WTC11 (cell line): Measurements from ENCODE around the gene ARID1A. TPM values are rescaled to one million over a fixed set of nuclear protein-coding genes. Genes with fewer than 3 reads are reported as not detected.

Experiments used
- ATAC-seq: fragments of 200-7000 bp; cut with Tn5 transposase; 2 replicates; pipeline ENCODE4 v1.10.0; 2021; ENCODE audit warnings: mild to moderate bottlenecking, moderate library complexity
- Bru-seq: library from RNA; stranded (reverse); fragments of 400-500 nt; gene quantifications from one replicate; lab custom pipeline; 2021; lab: Mats Ljungman, UMichigan
- CTCF ChIA-PET: fragments of 300-600 bp; sonication (Branson Sonifier 250); formaldehyde crosslinking; loops from one replicate; lab custom pipeline; 2021; ENCODE audit warnings: antibody characterized with exemption; lab: Charles Lee
- POLR2A ChIA-PET: fragments of 350-600 bp; sonication (Branson Sonifier 250); formaldehyde crosslinking; loops from one replicate; lab custom pipeline; 2021; ENCODE audit warnings: antibody characterized with exemption; lab: Charles Lee
- DNase-seq: peaks from one replicate; pipeline ENCODE4 v3.0.0; 2021; ENCODE audit warnings: low spot score
- H3K27ac Mint-ChIP-seq: 2 replicates; pipeline ENCODE4 v1.8.0; 2021; ENCODE audit warnings: mixed read lengths
- H3K27me3 Mint-ChIP-seq: 2 replicates; pipeline ENCODE4 v1.8.0; 2021; ENCODE audit warnings: low read depth, mild to moderate bottlenecking, moderate library complexity, mixed read lengths
- H3K36me3 Mint-ChIP-seq: 2 replicates; pipeline ENCODE4 v1.8.0; 2021; ENCODE audit warnings: mixed read lengths
- H3K4me1 Mint-ChIP-seq: 2 replicates; pipeline ENCODE4 v1.8.0; 2022; ENCODE audit warnings: mixed read lengths
- H3K4me3 Mint-ChIP-seq: 2 replicates; pipeline ENCODE4 v1.8.0; 2021; ENCODE audit warnings: mild to moderate bottlenecking, moderate library complexity, mixed read lengths
- H3K9me3 Mint-ChIP-seq: 2 replicates; pipeline ENCODE4 v1.8.0; 2021; ENCODE audit warnings: mixed read lengths
- ELF4 ChIP-seq: sonication (generic); formaldehyde crosslinking; IDR thresholded peaks from 2 replicates; pipeline ENCODE4 v1.8.1; 2022; ENCODE audit warnings: low read depth, mild to moderate bottlenecking, moderate library complexity, missing genetic modification reagents
- FOXJ3 ChIP-seq: sonication (generic); formaldehyde crosslinking; IDR thresholded peaks from 2 replicates; pipeline ENCODE4 v1.9.0; 2021; ENCODE audit warnings: missing genetic modification reagents, mild to moderate bottlenecking, borderline replicate concordance
- FOXK1 ChIP-seq: sonication (generic); formaldehyde crosslinking; IDR thresholded peaks from 2 replicates; pipeline ENCODE4 v1.8.0; 2022; ENCODE audit warnings: mild to moderate bottlenecking, moderate library complexity, missing genetic modification reagents
- GABPB1 ChIP-seq: sonication (generic); formaldehyde crosslinking; IDR thresholded peaks from 2 replicates; pipeline ENCODE4 v1.8.1; 2023; ENCODE audit warnings: mild to moderate bottlenecking, missing genetic modification reagents
- GTF2I ChIP-seq: fragments of 250-450 bp; sonication (Bioruptor Pico); conservative IDR thresholded peaks from 2 replicates; pipeline ENCODE4 v1.4.0; 2021; ENCODE audit warnings: mild to moderate bottlenecking
- JAZF1 ChIP-seq: fragments of 250-450 bp; sonication (Bioruptor Pico); IDR thresholded peaks from 2 replicates; pipeline ENCODE4 v1.9.0; 2021; ENCODE audit warnings: moderate library complexity, mild to moderate bottlenecking, inconsistent platforms
- KAT7 ChIP-seq: sonication (generic); formaldehyde crosslinking; IDR thresholded peaks from 2 replicates; pipeline ENCODE4 v1.8.1; 2023; ENCODE audit warnings: missing genetic modification reagents, mild to moderate bottlenecking, borderline replicate concordance
- MYBL2 ChIP-seq: sonication (generic); formaldehyde crosslinking; IDR thresholded peaks from 2 replicates; pipeline ENCODE4 v1.8.1; 2023; ENCODE audit warnings: mild to moderate bottlenecking, moderate library complexity, missing genetic modification reagents
- NFE2L1 ChIP-seq: sonication (generic); formaldehyde crosslinking; IDR thresholded peaks from 2 replicates; pipeline ENCODE4 v1.8.1; 2023; ENCODE audit warnings: missing genetic modification reagents
- NR1H2 ChIP-seq: sonication (generic); formaldehyde crosslinking; IDR thresholded peaks from 2 replicates; pipeline ENCODE4 v1.9.0; 2021; ENCODE audit warnings: mild to moderate bottlenecking, moderate library complexity, missing genetic modification reagents
- NR2C2 ChIP-seq: sonication (generic); formaldehyde crosslinking; IDR thresholded peaks from 2 replicates; pipeline ENCODE4 v1.8.0; 2022; ENCODE audit warnings: mild to moderate bottlenecking, missing genetic modification reagents
- OVOL2 ChIP-seq: fragments of 250-450 bp; sonication (Bioruptor Pico); IDR thresholded peaks from 2 replicates; pipeline ENCODE4 v1.9.0; 2021; ENCODE audit warnings: mild to moderate bottlenecking, borderline replicate concordance
- RORB ChIP-seq: fragments of 250-450 bp; sonication (Bioruptor Pico); IDR thresholded peaks from 2 replicates; pipeline ENCODE4 v1.9.0; 2021; ENCODE audit warnings: mild to moderate bottlenecking
- SP1 ChIP-seq: sonication (generic); formaldehyde crosslinking; conservative IDR thresholded peaks from 2 replicates; pipeline ENCODE4 v1.8.1; 2022; ENCODE audit warnings: missing genetic modification reagents
- TCF7 ChIP-seq: sonication (generic); formaldehyde crosslinking; IDR thresholded peaks from 2 replicates; pipeline ENCODE4 v1.8.0; 2022; ENCODE audit warnings: mild to moderate bottlenecking, low read depth, missing genetic modification reagents, moderate library complexity
- TEAD4 ChIP-seq: sonication (generic); formaldehyde crosslinking; IDR thresholded peaks from 2 replicates; pipeline ENCODE4 v1.8.0; 2022; ENCODE audit warnings: mild to moderate bottlenecking, missing genetic modification reagents
- TP53 ChIP-seq: sonication (generic); formaldehyde crosslinking; IDR thresholded peaks from 2 replicates; pipeline ENCODE4 v1.8.1; 2023; ENCODE audit warnings: mild to moderate bottlenecking, missing genetic modification reagents
- ZNF121 ChIP-seq: sonication (generic); formaldehyde crosslinking; IDR thresholded peaks from 2 replicates; pipeline ENCODE4 v1.8.0; 2023; ENCODE audit warnings: missing genetic modification reagents
- ZNF138 ChIP-seq: sonication (generic); formaldehyde crosslinking; conservative IDR thresholded peaks from 2 replicates; pipeline ENCODE4 v1.8.1; 2022; ENCODE audit warnings: mild to moderate bottlenecking, moderate library complexity, missing genetic modification reagents
- ZNF219 ChIP-seq: sonication (generic); formaldehyde crosslinking; IDR thresholded peaks from 2 replicates; pipeline ENCODE4 v1.8.0; 2023; ENCODE audit warnings: missing genetic modification reagents, mild to moderate bottlenecking, borderline replicate concordance
- ZNF232 ChIP-seq: sonication (generic); formaldehyde crosslinking; IDR thresholded peaks from 2 replicates; pipeline ENCODE4 v1.8.0; 2022; ENCODE audit warnings: mild to moderate bottlenecking, missing genetic modification reagents
- ZNF396 ChIP-seq: fragments of 250-450 bp; sonication (Bioruptor Pico); IDR thresholded peaks from 2 replicates; pipeline ENCODE4 v1.8.0; 2021; ENCODE audit warnings: mild to moderate bottlenecking, moderate library complexity, borderline replicate concordance
- ZNF423 ChIP-seq: fragments of 250-450 bp; sonication (Bioruptor Pico); IDR thresholded peaks from 2 replicates; pipeline ENCODE4 v2.1.2; 2022; ENCODE audit warnings: mild to moderate bottlenecking, moderate library complexity
- ZNF671 ChIP-seq: fragments of 250-450 bp; sonication (Bioruptor Pico); IDR thresholded peaks from 2 replicates; pipeline ENCODE4 v1.8.0; 2021; ENCODE audit warnings: mild to moderate bottlenecking
- long read RNA-seq, 3 experiments: library from RNA in 1 of 3; library from capped mRNA in 1 of 3; library from polyadenylated mRNA in 1 of 3; unstranded in 2 of 3; stranded (forward) in 1 of 3; transcript quantifications; one replicate each; pipeline ENCODE4 v2.0.0, GENCODE V29; 2021
- total RNA-seq: library from RNA; stranded (reverse); gene quantifications from 3 replicates; pipeline ENCODE4 v1.2.3, GENCODE V29; 2021
- TF ChIP-seq, protein P1 (sequence below): fragments of 250-450 bp; sonication (Bioruptor Pico); IDR thresholded peaks from 2 replicates; pipeline ENCODE4 v1.9.0; 2021; ENCODE audit warnings: mild to moderate bottlenecking
- TF ChIP-seq, protein P2 (sequence below): sonication (generic); formaldehyde crosslinking; IDR thresholded peaks from 2 replicates; pipeline ENCODE4 v1.8.1; 2022; ENCODE audit warnings: mild to moderate bottlenecking, missing genetic modification reagents, moderate library complexity, borderline replicate concordance
- TF ChIP-seq, protein P3 (sequence below): sonication (generic); formaldehyde crosslinking; IDR thresholded peaks from 2 replicates; pipeline ENCODE4 v1.8.1; 2023; ENCODE audit warnings: mild to moderate bottlenecking, missing genetic modification reagents, borderline replicate concordance
- TF ChIP-seq, protein P4 (sequence below): sonication (generic); formaldehyde crosslinking; IDR thresholded peaks from 2 replicates; pipeline ENCODE4 v1.8.1; 2023; ENCODE audit warnings: mild to moderate bottlenecking, missing genetic modification reagents
- TF ChIP-seq, protein P5 (sequence below): sonication (generic); formaldehyde crosslinking; IDR thresholded peaks from 2 replicates; pipeline ENCODE4 v1.8.1; 2023; ENCODE audit warnings: mild to moderate bottlenecking, missing genetic modification reagents

Gene ARID1A
- total RNA-seq (98.0 to 105 TPM (median 103 TPM) in 3 replicates), Bru-seq, nascent RNA (percentile 88 among the genes with signal in this experiment)
- long read RNA-seq, experiment 1, full-length matches to known transcripts = 51 of 169 reads
- long read RNA-seq, experiment 1, partial matches to known transcripts = 97 of 169 reads
- long read RNA-seq, experiment 1, other reads (novel, unspliced or antisense) = 21 of 169 reads
- long read RNA-seq, experiment 2, full-length matches to known transcripts = 47 of 108 reads
- long read RNA-seq, experiment 2, partial matches to known transcripts = 37 of 108 reads
- long read RNA-seq, experiment 2, other reads (novel, unspliced or antisense) = 24 of 108 reads
- long read RNA-seq, experiment 3, partial matches to known transcripts = 0 of 1 reads
- long read RNA-seq, experiment 3, other reads (novel, unspliced or antisense) = 0 of 1 reads

DNA sequence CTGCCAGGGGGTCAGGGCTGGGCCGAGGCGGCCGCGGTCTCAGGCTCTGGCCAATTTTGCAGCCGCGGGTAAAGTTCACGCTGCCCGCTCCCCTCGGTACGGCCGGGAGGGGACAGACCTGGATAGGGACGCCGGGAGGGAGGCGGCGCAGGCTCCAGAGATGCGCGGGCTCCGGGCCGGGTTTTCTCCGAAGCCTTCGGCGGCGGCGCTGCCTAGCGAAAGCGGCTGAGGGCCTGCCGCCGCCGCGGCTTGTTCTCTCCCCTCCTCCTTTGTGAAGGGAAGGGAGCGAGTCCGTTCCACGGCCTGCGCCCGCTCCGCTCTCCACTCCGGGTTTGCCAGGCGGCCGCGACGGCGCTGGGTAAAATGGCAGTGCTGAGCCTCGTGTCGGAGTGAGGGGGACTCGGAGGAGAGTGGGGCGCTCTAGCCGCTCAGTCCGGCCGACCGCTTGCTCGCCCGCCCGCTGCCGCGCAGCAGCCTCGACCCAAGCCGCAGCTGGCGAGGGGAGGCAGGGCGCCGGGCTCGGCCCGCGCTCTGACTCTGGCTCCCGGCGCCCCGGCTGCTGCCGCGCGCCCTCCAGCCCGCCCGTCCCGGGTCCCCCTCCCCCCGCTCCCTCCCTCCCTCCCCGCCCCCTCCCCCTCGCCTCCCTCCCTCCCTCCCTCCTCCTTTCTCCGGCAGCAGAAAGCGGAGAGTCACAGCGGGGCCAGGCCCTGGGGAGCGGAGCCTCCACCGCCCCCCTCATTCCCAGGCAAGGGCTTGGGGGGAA lies at the start of gene ARID1A:
Gene ARID1A, plus strand, starts transcription at position 660 of the 763 bp plus-strand sequence. CDS start 389 bp downstream, outside the sequence.
- DNase-seq (peak; percentile 95), ATAC-seq (peak; percentile 43)
- Mint-ChIP-seq H3K9me3 (no peaks in the 10 kb centered on the region), H3K36me3 (no peaks in the 10 kb centered on the region), H3K27ac (peak within 1 kb of the TSS; percentile 83; the same call in 1 of the 2 replicates), H3K4me1 (peaks cover 28% of the 10 kb centered on the region), H3K27me3 (no peaks in the 10 kb centered on the region), H3K4me3 (peak within 1 kb of the TSS; percentile 86)
- CTCF ChIA-PET = interaction anchor here (0.7 kb wide), 1 partner anchor 32 kb away, joined by 5 read pairs; no protein-coding TSS in a partner anchor
- POLR2A ChIA-PET = interaction anchor here (0.6 kb wide), 1 partner anchor 12 kb away, joined by 3 read pairs; no protein-coding TSS in a partner anchor
- TF ChIP-seq RORB (CRISPR knock-in tag) (no peak), OVOL2 (no peak), GTF2I (no peak), ZNF138 (CRISPR knock-in tag) (no peak), ZNF671 (CRISPR knock-in tag) (no peak), ZNF219 (no peak), NR2C2 (CRISPR knock-in tag) (peak; percentile 54; the same call in 1 of the 2 replicates), ZNF232 (CRISPR knock-in tag) (peak; percentile 70; the same call in 1 of the 2 replicates), KAT7 (CRISPR knock-in tag) (no peak), ELF4 (CRISPR knock-in tag) (no peak), ZNF121 (CRISPR knock-in tag) (no peak), TP53 (no peak), ZNF423 (CRISPR knock-in tag) (no peak), TEAD4 (CRISPR knock-in tag) (no peak), TCF7 (CRISPR knock-in tag) (no peak), JAZF1 (no peak), ZNF396 (CRISPR knock-in tag) (no peak), FOXJ3 (CRISPR knock-in tag) (no peak), GABPB1 (CRISPR knock-in tag) (peak; percentile 81), NFE2L1 (CRISPR knock-in tag) (peak; percentile 64; the same call in 1 of the 2 replicates), SP1 (CRISPR knock-in tag) (peak; percentile 74), MYBL2 (0 out of 2 replicates have a peak, but pooled peaks have one; percentile 56), FOXK1 (peak; percentile 67; the same call in 1 of the 2 replicates), NR1H2 (no peak)
- TF ChIP-seq, protein P1, sequence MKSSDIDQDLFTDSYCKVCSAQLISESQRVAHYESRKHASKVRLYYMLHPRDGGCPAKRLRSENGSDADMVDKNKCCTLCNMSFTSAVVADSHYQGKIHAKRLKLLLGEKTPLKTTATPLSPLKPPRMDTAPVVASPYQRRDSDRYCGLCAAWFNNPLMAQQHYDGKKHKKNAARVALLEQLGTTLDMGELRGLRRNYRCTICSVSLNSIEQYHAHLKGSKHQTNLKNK (CRISPR knock-in tag) = no peak
- TF ChIP-seq, protein P2, sequence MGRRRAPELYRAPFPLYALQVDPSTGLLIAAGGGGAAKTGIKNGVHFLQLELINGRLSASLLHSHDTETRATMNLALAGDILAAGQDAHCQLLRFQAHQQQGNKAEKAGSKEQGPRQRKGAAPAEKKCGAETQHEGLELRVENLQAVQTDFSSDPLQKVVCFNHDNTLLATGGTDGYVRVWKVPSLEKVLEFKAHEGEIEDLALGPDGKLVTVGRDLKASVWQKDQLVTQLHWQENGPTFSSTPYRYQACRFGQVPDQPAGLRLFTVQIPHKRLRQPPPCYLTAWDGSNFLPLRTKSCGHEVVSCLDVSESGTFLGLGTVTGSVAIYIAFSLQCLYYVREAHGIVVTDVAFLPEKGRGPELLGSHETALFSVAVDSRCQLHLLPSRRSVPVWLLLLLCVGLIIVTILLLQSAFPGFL = no peak
- TF ChIP-seq, protein P3, sequence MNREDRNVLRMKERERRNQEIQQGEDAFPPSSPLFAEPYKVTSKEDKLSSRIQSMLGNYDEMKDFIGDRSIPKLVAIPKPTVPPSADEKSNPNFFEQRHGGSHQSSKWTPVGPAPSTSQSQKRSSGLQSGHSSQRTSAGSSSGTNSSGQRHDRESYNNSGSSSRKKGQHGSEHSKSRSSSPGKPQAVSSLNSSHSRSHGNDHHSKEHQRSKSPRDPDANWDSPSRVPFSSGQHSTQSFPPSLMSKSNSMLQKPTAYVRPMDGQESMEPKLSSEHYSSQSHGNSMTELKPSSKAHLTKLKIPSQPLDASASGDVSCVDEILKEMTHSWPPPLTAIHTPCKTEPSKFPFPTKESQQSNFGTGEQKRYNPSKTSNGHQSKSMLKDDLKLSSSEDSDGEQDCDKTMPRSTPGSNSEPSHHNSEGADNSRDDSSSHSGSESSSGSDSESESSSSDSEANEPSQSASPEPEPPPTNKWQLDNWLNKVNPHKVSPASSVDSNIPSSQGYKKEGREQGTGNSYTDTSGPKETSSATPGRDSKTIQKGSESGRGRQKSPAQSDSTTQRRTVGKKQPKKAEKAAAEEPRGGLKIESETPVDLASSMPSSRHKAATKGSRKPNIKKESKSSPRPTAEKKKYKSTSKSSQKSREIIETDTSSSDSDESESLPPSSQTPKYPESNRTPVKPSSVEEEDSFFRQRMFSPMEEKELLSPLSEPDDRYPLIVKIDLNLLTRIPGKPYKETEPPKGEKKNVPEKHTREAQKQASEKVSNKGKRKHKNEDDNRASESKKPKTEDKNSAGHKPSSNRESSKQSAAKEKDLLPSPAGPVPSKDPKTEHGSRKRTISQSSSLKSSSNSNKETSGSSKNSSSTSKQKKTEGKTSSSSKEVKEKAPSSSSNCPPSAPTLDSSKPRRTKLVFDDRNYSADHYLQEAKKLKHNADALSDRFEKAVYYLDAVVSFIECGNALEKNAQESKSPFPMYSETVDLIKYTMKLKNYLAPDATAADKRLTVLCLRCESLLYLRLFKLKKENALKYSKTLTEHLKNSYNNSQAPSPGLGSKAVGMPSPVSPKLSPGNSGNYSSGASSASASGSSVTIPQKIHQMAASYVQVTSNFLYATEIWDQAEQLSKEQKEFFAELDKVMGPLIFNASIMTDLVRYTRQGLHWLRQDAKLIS = no peak
- TF ChIP-seq, protein P4, sequence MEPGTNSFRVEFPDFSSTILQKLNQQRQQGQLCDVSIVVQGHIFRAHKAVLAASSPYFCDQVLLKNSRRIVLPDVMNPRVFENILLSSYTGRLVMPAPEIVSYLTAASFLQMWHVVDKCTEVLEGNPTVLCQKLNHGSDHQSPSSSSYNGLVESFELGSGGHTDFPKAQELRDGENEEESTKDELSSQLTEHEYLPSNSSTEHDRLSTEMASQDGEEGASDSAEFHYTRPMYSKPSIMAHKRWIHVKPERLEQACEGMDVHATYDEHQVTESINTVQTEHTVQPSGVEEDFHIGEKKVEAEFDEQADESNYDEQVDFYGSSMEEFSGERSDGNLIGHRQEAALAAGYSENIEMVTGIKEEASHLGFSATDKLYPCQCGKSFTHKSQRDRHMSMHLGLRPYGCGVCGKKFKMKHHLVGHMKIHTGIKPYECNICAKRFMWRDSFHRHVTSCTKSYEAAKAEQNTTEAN (CRISPR knock-in tag) = no peak; the same call in 1 of the 2 replicates
- TF ChIP-seq, protein P5, sequence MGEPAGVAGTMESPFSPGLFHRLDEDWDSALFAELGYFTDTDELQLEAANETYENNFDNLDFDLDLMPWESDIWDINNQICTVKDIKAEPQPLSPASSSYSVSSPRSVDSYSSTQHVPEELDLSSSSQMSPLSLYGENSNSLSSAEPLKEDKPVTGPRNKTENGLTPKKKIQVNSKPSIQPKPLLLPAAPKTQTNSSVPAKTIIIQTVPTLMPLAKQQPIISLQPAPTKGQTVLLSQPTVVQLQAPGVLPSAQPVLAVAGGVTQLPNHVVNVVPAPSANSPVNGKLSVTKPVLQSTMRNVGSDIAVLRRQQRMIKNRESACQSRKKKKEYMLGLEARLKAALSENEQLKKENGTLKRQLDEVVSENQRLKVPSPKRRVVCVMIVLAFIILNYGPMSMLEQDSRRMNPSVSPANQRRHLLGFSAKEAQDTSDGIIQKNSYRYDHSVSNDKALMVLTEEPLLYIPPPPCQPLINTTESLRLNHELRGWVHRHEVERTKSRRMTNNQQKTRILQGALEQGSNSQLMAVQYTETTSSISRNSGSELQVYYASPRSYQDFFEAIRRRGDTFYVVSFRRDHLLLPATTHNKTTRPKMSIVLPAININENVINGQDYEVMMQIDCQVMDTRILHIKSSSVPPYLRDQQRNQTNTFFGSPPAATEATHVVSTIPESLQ = no peak
